Ectodermal cell (in vitro differentiated cells): ENCODE results near the gene CASP10. TPM values are rescaled to one million over a fixed set of nuclear protein-coding genes. Genes with fewer than 3 reads are reported as not detected.
"Not testable (repeated sequence)": the region's sequence is repeated elsewhere in the genome, so short reads cannot be mapped to it uniquely, and the experiment has no call there.

Experiments used
- H3K27ac ChIP-seq: 2 replicates; pipeline ENCODE4 v1.7.0; 2013; ENCODE audit warnings: mild to moderate bottlenecking, low read depth, low read length; ENCODE audit not compliant: insufficient read depth, poor library complexity, severe bottlenecking
- H3K27me3 ChIP-seq: 2 replicates; pipeline ENCODE4 v1.7.0; 2013; ENCODE audit warnings: mild to moderate bottlenecking, low read length; ENCODE audit not compliant: insufficient read depth, control insufficient read depth, poor library complexity, severe bottlenecking
- H3K36me3 ChIP-seq: one replicate; pipeline ENCODE4 v1.7.0; 2013; ENCODE audit warnings: low read length; ENCODE audit not compliant: control insufficient read depth, insufficient read depth
- H3K4me1 ChIP-seq: one replicate; pipeline ENCODE4 v1.7.0; 2013; ENCODE audit warnings: low read length; ENCODE audit not compliant: control insufficient read depth, insufficient read depth
- H3K4me3 ChIP-seq: 2 replicates; pipeline ENCODE4 v1.7.0; 2013; ENCODE audit warnings: low read depth, low read length, control low read depth; ENCODE audit not compliant: insufficient read depth
- H3K9me3 ChIP-seq: 2 replicates; pipeline ENCODE4 v1.7.0; 2013; ENCODE audit warnings: mild to moderate bottlenecking, low read length, moderate library complexity; ENCODE audit not compliant: control insufficient read depth
- WGBS, 2 experiments: methylation state at CpG; one replicate each; pipeline ENCODE4 v1.1.7; 2013; ENCODE audit warnings: missing lambda C conversion rate in 2 of 2; 5-methylcytosine and 5-hydroxymethylcytosine counted together
- polyA plus RNA-seq, 4 experiments: library from polyadenylated mRNA; stranded (reverse); fragments of 50-300 nt; gene quantifications; one replicate each; pipeline ENCODE4 v1.2.3, GENCODE V29; 2013

Gene CASP10
- polyA plus RNA-seq (2013, experiment 1 of 4): 1.7 TPM
- polyA plus RNA-seq (2013, experiment 2 of 4): 2.1 TPM
- 1.4 TPM for polyA plus RNA-seq (2013, experiment 3 of 4)
- 1.2 TPM for polyA plus RNA-seq (2013, experiment 4 of 4)

GRCh38 chr2:201182650-201183364 is at the start of gene CASP10:
Gene CASP10 (plus strand): TSS chr2:201183141. CDS start chr2:201185778, 2,637 bp downstream.
- H3K36me3 ChIP-seq: no peaks in the 10 kb centered on the region
- no peak within 1 kb of the TSS for H3K27ac ChIP-seq
- no peaks in the 10 kb centered on the region for H3K9me3 ChIP-seq
- no peak within 1 kb of the TSS for H3K4me3 ChIP-seq
- H3K27me3 ChIP-seq: no peaks in the 10 kb centered on the region
- 84 to 86% methylated on average over 11 of the region's 11 CpGs for WGBS, 2 experiments
- no peaks in the 10 kb centered on the region for H3K4me1 ChIP-seq

DNA sequence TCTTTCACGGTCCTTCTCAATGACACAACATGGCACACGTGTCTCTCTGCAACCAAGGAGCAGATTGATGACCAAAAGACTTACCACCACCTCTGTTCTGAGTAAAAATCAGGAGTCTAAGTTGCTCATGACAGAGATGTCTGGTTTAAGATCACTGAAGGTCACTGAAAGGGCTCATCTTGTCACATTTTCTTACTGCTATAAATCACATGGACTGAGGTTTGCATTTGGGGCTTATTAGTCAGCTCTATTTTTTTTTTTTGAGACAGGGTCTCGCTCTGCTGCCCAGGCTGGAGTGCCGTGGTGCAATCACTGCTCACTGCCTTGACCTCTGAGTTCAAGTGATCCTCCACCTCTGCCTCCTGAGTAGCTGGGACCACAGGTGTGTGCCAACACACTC is 47.6 kb upstream of the CASP10 start:
- H3K4me1 ChIP-seq: no peaks in the 10 kb centered on the region
- no peak overlapping the region for H3K4me3 ChIP-seq
- no peaks in the 10 kb centered on the region for H3K9me3 ChIP-seq
- WGBS, 2 experiments: 90 to 93% methylated on average over 4 of the region's 4 CpGs
- H3K36me3 ChIP-seq: no peaks in the 10 kb centered on the region
- no peaks in the 10 kb centered on the region for H3K27me3 ChIP-seq
- no peak overlapping the region for H3K27ac ChIP-seq

- no peaks in the 10 kb centered on the region for H3K36me3 ChIP-seq
- 80 to 88% methylated on average over 3 of the region's 3 CpGs for WGBS, 2 experiments
These were observed 46.0 kb upstream of the CASP10 start for GRCh38 chr2:201136889-201137321.

DNA sequence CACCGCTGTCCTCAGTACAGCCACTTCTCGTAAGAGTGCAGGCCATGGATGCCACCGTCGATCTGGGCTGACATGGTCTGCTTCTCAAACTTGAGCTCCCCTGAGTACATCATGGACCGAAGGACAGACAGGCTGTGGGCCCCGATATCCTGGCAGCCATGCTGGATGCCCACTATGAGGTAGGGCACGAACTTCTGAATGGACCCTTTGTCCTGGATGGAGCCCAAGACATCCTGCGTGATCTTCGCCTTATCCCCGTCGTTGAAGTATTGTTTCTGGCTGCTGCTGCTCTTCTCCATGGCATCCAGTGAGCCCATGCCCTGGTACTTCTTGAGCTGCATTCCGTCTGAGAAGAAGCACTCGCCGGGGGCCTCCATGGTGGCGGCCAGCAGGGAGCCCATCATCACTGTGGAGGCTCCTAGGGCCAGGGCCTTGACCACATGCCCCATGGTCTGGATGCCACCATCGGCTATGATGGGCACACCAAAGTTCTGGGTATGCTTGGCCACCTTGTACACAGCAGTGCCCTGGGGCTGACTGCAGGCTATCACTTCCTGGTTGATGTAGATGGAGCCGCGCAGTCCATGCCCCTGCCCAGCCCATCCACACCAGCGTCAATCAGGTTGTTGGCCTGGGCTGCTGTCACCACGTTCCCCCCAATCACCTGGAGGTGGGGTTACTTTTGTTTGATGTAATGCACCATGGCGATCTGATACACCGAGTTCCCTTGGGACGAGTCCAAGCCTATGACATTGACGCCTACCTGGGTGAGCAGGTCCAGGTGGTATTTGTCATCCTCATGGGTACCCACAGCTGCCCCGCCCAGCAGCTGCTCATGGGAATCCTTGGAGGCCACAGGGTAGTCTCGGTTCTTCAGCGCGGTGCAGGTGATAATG is 45.2 kb upstream of the CASP10 start:
- H3K27me3 ChIP-seq: no peaks in the 10 kb centered on the region
- H3K36me3 ChIP-seq: no peaks in the 10 kb centered on the region
- H3K27ac ChIP-seq: no peak overlapping the region
- no peaks in the 10 kb centered on the region for H3K9me3 ChIP-seq
- H3K4me1 ChIP-seq: no peaks in the 10 kb centered on the region
- 95 to 97% methylated on average over 28 of the region's 28 CpGs for WGBS, 2 experiments
- H3K4me3 ChIP-seq: no peak overlapping the region

More at GRCh38 chr2:201136889-201137321, 46.0 kb upstream of the CASP10 start:
- no peak overlapping the region for H3K27ac ChIP-seq
- H3K27me3 ChIP-seq: no peaks in the 10 kb centered on the region
- H3K4me3 ChIP-seq: no peak overlapping the region
- no peaks in the 10 kb centered on the region for H3K4me1 ChIP-seq
- H3K9me3 ChIP-seq: no peaks in the 10 kb centered on the region

DNA sequence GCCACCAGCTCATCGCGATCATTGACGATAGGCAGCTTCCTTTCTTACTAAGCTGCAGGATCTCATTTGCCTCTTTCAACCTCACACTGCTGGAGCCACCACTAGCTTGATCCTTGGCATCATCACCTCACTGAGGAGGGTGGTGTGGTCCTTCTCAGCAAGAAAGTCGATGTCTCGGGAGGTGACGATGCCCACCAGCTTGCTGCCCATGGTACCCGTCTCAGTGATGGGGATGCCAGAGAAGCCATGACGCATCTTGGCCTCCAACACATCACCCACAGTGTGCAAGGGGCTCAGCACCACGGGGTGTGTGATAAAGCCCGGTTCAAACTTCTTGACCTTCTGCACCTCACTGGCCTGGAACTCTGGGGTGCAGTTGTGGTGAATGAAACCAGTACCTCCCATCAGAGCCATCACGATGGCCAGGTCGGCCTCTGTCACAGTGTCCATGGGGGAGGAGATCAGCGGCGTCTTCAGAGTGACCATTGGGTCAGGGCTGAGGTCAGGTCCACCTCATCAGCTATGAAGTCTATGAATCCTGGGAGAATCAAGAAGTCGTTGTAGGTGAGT is 44.5 kb upstream of the CASP10 start:
- H3K27me3 ChIP-seq: no peaks in the 10 kb centered on the region
- no peak overlapping the region for H3K27ac ChIP-seq
- 95 to 96% methylated on average over 15 of the region's 15 CpGs for WGBS, 2 experiments
- no peaks in the 10 kb centered on the region for H3K9me3 ChIP-seq
- H3K4me1 ChIP-seq: no peaks in the 10 kb centered on the region
- no peaks in the 10 kb centered on the region for H3K36me3 ChIP-seq
- H3K4me3 ChIP-seq: no peak overlapping the region

GRCh38 chr2:201138986-201139781 is 43.8 kb upstream of the CASP10 start:
- 69 to 81% methylated on average over 10 to 12 of the region's 14 CpGs for WGBS, 2 experiments

GRCh38 chr2:201139836-201140604 is 42.9 kb upstream of the CASP10 start:
- Histone ChIP-seq H3K36me3 (no peaks in the 10 kb centered on the region), H3K4me3 (no peak overlapping the region), H3K4me1 (no peaks in the 10 kb centered on the region), H3K27me3 (no peaks in the 10 kb centered on the region), H3K27ac (no peak overlapping the region), H3K9me3 (no peaks in the 10 kb centered on the region)
- WGBS, 2 experiments: 88 to 92% methylated on average over 32 to 33 of the region's 34 CpGs

More at GRCh38 chr2:201138986-201139781, 43.8 kb upstream of the CASP10 start:
- H3K4me3 ChIP-seq, H3K27me3 ChIP-seq, H3K4me1 ChIP-seq, H3K36me3 ChIP-seq, H3K9me3 ChIP-seq, H3K27ac ChIP-seq: not testable (repeated sequence)

- Histone ChIP-seq H3K27me3 (no peaks in the 10 kb centered on the region), H3K4me1 (no peaks in the 10 kb centered on the region), H3K4me3 (no peak overlapping the region), H3K36me3 (no peaks in the 10 kb centered on the region), H3K9me3 (no peaks in the 10 kb centered on the region), H3K27ac (no peak overlapping the region)
- WGBS, 2 experiments: 91 to 98% methylated on average over 4 to 5 of the region's 5 CpGs
These were observed 38.6 kb upstream of the CASP10 start for GRCh38 chr2:201144101-201145051.
